Measurements from ENCODE around the gene RAB4B.
A peak's percentile ranks its signal among the peaks of the same experiment; 100 is the strongest.

Gene RAB4B

DNA sequence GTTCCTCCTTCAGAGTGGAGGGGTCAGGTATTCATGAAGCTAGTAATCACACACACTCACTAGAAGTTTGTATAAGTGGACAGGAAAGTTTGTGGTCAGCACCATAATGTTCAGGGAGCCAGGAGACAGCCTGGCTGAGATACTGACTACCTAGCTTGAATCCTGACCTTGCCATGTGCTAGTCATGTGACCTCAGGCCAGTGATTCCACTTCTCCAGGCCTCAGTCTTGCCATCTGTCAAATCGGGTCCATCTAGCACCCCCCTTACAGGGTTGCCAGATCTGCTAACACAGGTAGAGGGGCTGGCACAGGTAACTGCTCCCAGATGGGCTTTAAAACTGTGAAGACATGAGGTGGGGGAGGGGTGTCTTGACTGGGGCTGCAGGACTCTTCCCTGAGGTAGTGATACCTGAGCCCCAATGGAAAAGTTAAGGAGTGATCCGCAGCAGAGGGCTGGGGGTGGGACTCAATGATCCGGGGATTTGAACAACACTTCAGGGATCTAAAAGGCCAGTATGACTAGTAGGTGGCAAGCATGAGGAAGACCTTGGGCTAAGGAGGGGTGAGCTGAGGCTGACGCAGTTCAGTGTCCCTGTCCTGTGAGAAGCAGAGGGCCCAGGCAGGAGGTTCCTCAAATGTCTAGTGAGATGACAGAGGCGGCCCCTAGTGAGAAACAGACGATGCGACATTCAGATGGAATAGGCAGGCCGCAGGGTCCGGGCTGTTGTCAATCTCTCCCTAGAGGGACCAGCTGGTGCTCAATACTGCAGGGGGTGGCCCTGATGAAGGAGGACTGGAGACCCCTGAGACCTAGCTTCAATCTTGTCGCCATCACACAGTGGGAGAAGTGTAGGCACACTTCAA is 36.3 kb upstream of the RAB4B start:
- H3K27me3 ChIP-seq (ENCODE audit: control insufficient read depth in 1 of 2, insufficient read depth in 2 of 2, low read length in 2 of 2) = no peaks in the 10 kb centered on the region
- H3K36me3 ChIP-seq (ENCODE audit: insufficient read depth, low read length) = peaks cover 18% of the 10 kb centered on the region
- H3K27ac ChIP-seq (ENCODE audit: low read depth, low read length) = no peak overlapping the region
- no peak overlapping the region for H3K4me3 ChIP-seq (ENCODE audit: low read depth in 1 of 2, low read length in 2 of 2)
- H3K9me3 ChIP-seq (ENCODE audit: low read length) = no peaks in the 10 kb centered on the region
- no peaks in the 10 kb centered on the region for H3K4me1 ChIP-seq (ENCODE audit: insufficient read depth, low read length)
- H3K9ac ChIP-seq (ENCODE audit: low read length) = no peak overlapping the region

GRCh38 chr19:40742477-40742876 is 35.6 kb upstream of the RAB4B start:
- peaks cover 11% of the 10 kb centered on the region for H3K36me3 ChIP-seq (ENCODE audit: insufficient read depth, low read length)
- H3K27me3 ChIP-seq (ENCODE audit: control insufficient read depth in 1 of 2, insufficient read depth in 2 of 2, low read length in 2 of 2) = no peaks in the 10 kb centered on the region
- H3K4me3 ChIP-seq (ENCODE audit: low read depth in 1 of 2, low read length in 2 of 2) = no peak overlapping the region
- H3K9me3 ChIP-seq (ENCODE audit: low read length) = no peaks in the 10 kb centered on the region
- H3K4me1 ChIP-seq (ENCODE audit: insufficient read depth, low read length) = no peaks in the 10 kb centered on the region
- no peak overlapping the region for H3K27ac ChIP-seq (ENCODE audit: low read depth, low read length)
- no peak overlapping the region for H3K9ac ChIP-seq (ENCODE audit: low read length)

GRCh38 chr19:40742886-40743285 is 35.2 kb upstream of the RAB4B start:
- Histone ChIP-seq H3K4me3 (ENCODE audit: low read depth in 1 of 2, low read length in 2 of 2) (no peak overlapping the region), H3K9me3 (ENCODE audit: low read length) (no peaks in the 10 kb centered on the region), H3K27me3 (ENCODE audit: control insufficient read depth in 1 of 2, insufficient read depth in 2 of 2, low read length in 2 of 2) (no peaks in the 10 kb centered on the region), H3K27ac (ENCODE audit: low read depth, low read length) (no peak overlapping the region), H3K36me3 (ENCODE audit: insufficient read depth, low read length) (peaks cover 9% of the 10 kb centered on the region), H3K4me1 (ENCODE audit: insufficient read depth, low read length) (no peaks in the 10 kb centered on the region), H3K9ac (ENCODE audit: low read length) (no peak overlapping the region)

DNA sequence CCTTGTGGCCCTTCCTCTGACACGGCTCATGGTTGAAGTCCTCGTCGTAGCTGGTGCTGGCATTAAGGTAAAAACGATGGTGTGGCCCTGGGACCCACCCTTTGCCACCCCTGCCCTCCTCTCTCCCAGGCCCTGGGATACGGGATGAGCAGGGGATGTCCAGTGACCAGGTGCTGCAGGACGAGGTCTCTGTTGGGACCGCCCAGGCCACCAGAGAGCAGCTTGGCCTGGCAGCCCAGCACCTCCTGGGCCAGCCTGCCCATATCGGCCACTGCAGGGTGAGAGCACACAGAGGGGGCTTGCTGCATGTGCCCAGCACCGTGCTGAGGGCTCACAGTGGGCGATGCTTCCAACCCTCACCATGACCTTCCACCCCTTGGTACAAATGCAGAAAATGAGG is 34.1 kb upstream of the RAB4B start:
- no peak overlapping the region for H3K27ac ChIP-seq (ENCODE audit: low read depth, low read length)
- H3K9me3 ChIP-seq (ENCODE audit: low read length) = no peaks in the 10 kb centered on the region
- H3K4me3 ChIP-seq (ENCODE audit: low read depth in 1 of 2, low read length in 2 of 2) = no peak overlapping the region
- no peak overlapping the region for H3K9ac ChIP-seq (ENCODE audit: low read length)
- peaks cover 8% of the 10 kb centered on the region for H3K36me3 ChIP-seq (ENCODE audit: insufficient read depth, low read length)
- H3K4me1 ChIP-seq (ENCODE audit: insufficient read depth, low read length) = no peaks in the 10 kb centered on the region
- H3K27me3 ChIP-seq (ENCODE audit: control insufficient read depth in 1 of 2, insufficient read depth in 2 of 2, low read length in 2 of 2) = no peaks in the 10 kb centered on the region

GRCh38 chr19:40744554-40745401 is 33.3 kb upstream of the RAB4B start:
- Histone ChIP-seq H3K27ac (ENCODE audit: low read depth, low read length) (no peak overlapping the region), H3K4me3 (ENCODE audit: low read depth in 1 of 2, low read length in 2 of 2) (no peak overlapping the region)

DNA sequence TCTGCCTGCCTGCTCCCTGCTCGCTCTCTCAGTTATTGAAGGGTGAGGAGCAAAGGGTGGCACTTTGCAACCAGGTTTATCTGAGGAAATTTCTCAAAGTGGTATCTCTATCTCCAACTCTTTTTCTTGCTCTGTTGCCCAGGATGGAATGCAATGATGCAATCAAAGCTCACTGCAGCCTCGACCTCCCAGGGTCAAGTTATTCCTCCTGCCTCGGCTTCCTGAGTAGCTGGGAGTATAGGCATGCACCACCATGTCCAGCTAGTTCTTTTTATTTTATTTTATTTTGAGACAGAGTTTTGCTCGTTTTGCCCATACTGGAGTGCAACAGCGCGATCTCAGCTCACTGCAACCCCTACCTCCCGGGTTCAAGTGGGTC is 32.7 kb upstream of the RAB4B start:
- Histone ChIP-seq H3K9me3 (ENCODE audit: low read length) (no peaks in the 10 kb centered on the region), H3K27me3 (ENCODE audit: control insufficient read depth in 1 of 2, insufficient read depth in 2 of 2, low read length in 2 of 2) (no peaks in the 10 kb centered on the region), H3K36me3 (ENCODE audit: insufficient read depth, low read length) (no peaks in the 10 kb centered on the region), H3K4me3 (ENCODE audit: low read depth in 1 of 2, low read length in 2 of 2) (no peak overlapping the region), H3K9ac (ENCODE audit: low read length) (no peak overlapping the region), H3K27ac (ENCODE audit: low read depth, low read length) (no peak overlapping the region), H3K4me1 (ENCODE audit: insufficient read depth, low read length) (peaks cover 11% of the 10 kb centered on the region)

More at GRCh38 chr19:40744554-40745401, 33.3 kb upstream of the RAB4B start:
- no peaks in the 10 kb centered on the region for H3K27me3 ChIP-seq (ENCODE audit: control insufficient read depth in 1 of 2, insufficient read depth in 2 of 2, low read length in 2 of 2)
- no peak overlapping the region for H3K9ac ChIP-seq (ENCODE audit: low read length)
- H3K36me3 ChIP-seq (ENCODE audit: insufficient read depth, low read length) = no peaks in the 10 kb centered on the region
- no peaks in the 10 kb centered on the region for H3K9me3 ChIP-seq (ENCODE audit: low read length)
- H3K4me1 ChIP-seq (ENCODE audit: insufficient read depth, low read length) = peaks cover 7% of the 10 kb centered on the region

DNA sequence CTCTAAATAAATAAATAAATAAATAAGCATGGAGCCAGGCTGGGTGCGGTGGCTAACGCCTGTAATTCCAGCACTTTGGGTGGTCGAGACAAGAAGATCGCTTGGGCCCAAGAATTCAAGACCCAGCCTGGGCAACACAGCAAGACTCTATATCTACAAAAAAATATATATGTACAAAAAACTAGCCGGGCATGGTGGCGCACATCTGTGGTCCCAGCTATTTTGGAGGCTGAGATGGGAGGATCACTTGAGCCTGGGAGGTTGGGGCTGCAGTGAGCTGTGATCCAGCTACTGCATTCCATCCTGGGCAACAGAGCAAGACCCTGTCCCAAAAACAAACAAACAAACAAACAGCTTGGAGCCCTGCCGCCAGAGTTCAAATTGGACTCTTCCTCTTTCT is 30.5 kb upstream of the RAB4B start:
- no peaks in the 10 kb centered on the region for H3K9me3 ChIP-seq (ENCODE audit: low read length)
- H3K4me1 ChIP-seq (ENCODE audit: insufficient read depth, low read length) = peaks cover 17% of the 10 kb centered on the region
- H3K27ac ChIP-seq (ENCODE audit: low read depth, low read length) = no peak overlapping the region
- H3K27me3 ChIP-seq (ENCODE audit: control insufficient read depth in 1 of 2, insufficient read depth in 2 of 2, low read length in 2 of 2) = no peaks in the 10 kb centered on the region
- H3K4me3 ChIP-seq (ENCODE audit: low read depth in 1 of 2, low read length in 2 of 2) = no peak overlapping the region
- no peaks in the 10 kb centered on the region for H3K36me3 ChIP-seq (ENCODE audit: insufficient read depth, low read length)
- H3K9ac ChIP-seq (ENCODE audit: low read length) = no peak overlapping the region

- peaks cover 32% of the 10 kb centered on the region for H3K4me1 ChIP-seq (ENCODE audit: insufficient read depth, low read length)
- peak within 1 kb of the TSS; percentile 81 to 84 for H3K4me3 ChIP-seq (ENCODE audit: low read depth in 1 of 2, low read length in 2 of 2)
- H3K36me3 ChIP-seq (ENCODE audit: insufficient read depth, low read length) = no peaks in the 10 kb centered on the region
- no peaks in the 10 kb centered on the region for H3K9me3 ChIP-seq (ENCODE audit: low read length)
- peak within 1 kb of the TSS; percentile 96 for H3K27ac ChIP-seq (ENCODE audit: low read depth, low read length)
- no peaks in the 10 kb centered on the region for H3K27me3 ChIP-seq (ENCODE audit: control insufficient read depth in 1 of 2, insufficient read depth in 2 of 2, low read length in 2 of 2)
- H3K9ac ChIP-seq (ENCODE audit: low read length) = peak within 1 kb of the TSS; percentile 67
Observed at GRCh38 chr19:40750058-40750873, 27.8 kb upstream of the RAB4B start, which contains the start of gene ACTMAP. TSS of gene ACTMAP (minus strand) at chr19:40750477. CDS start at chr19:40749803, 674 bp downstream.

DNA sequence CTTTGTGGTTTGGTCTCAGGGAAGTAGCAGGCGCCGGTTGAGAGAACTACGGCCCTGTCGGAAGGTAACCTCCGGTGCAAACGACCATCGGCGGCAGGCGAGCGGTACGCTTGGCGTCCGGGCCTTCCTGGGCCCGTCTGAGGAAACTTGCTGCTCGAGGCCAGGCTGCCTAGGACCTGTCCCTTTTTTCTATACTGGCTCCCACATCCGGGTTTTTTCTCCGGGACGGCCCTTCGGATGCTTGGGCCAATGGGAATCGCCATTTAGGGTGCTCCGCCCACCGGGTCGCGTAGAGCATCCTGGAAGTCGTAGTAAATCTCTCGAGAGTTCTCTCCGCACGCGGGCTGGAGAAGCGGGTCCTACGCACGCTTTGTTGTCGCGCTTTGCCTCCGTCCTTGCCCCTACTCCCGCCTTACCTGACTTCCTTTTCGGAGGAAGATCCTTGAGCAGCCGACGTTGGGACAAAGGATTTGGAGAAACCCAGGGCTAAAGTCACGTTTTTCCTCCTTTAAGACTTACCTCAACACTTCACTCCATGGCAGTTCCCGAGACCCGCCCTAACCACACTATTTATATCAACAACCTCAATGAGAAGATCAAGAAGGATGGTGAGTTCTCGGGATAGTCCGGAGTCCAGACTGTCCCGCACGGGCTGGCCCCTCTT is 27.0 kb upstream of the RAB4B start, which contains the start of gene SNRPA:
Gene SNRPA (plus strand): TSS at position 330 of the 664 bp plus-strand sequence. CDS start 206 bp downstream, at position 536.
- Histone ChIP-seq H3K4me1 (ENCODE audit: insufficient read depth, low read length) (peaks cover 39% of the 10 kb centered on the region), H3K27ac (ENCODE audit: low read depth, low read length) (peak within 1 kb of the TSS; percentile 96)

GRCh38 chr19:40752257-40752781 is 25.7 kb upstream of the RAB4B start:
- peak overlapping the region; percentile 75 to 80 for H3K4me3 ChIP-seq (ENCODE audit: low read depth in 1 of 2, low read length in 2 of 2)
- H3K27me3 ChIP-seq (ENCODE audit: control insufficient read depth in 1 of 2, insufficient read depth in 2 of 2, low read length in 2 of 2) = no peaks in the 10 kb centered on the region
- H3K36me3 ChIP-seq (ENCODE audit: insufficient read depth, low read length) = peaks cover 10% of the 10 kb centered on the region
- no peak overlapping the region for H3K27ac ChIP-seq (ENCODE audit: low read depth, low read length)
- H3K9ac ChIP-seq (ENCODE audit: low read length) = no peak overlapping the region
- H3K9me3 ChIP-seq (ENCODE audit: low read length) = no peaks in the 10 kb centered on the region
- peaks cover 42% of the 10 kb centered on the region for H3K4me1 ChIP-seq (ENCODE audit: insufficient read depth, low read length)

More for the DNA sequence above, 27.0 kb upstream of the RAB4B start, which contains the start of gene SNRPA:
- no peaks in the 10 kb centered on the region for H3K27me3 ChIP-seq (ENCODE audit: control insufficient read depth in 1 of 2, insufficient read depth in 2 of 2, low read length in 2 of 2)
- H3K36me3 ChIP-seq (ENCODE audit: insufficient read depth, low read length) = peaks cover 7% of the 10 kb centered on the region
- no peaks in the 10 kb centered on the region for H3K9me3 ChIP-seq (ENCODE audit: low read length)
- peak within 1 kb of the TSS; percentile 81 to 84 for H3K4me3 ChIP-seq (ENCODE audit: low read depth in 1 of 2, low read length in 2 of 2)
- peak within 1 kb of the TSS; percentile 67 for H3K9ac ChIP-seq (ENCODE audit: low read length)

All from muscle layer of colon (tissue), 2 donors.